Measurements from ENCODE around the gene BTBD6.

Gene BTBD6

GRCh38 chr14:105206873-105207272 lies 41.5 kb upstream of the BTBD6 start:
- no peak for DNase-seq (ENCODE audit: low spot score)
- TF ChIP-seq CTCF (IDR thresholded peaks at IDR 0.05; ENCODE audit: borderline replicate concordance, control extremely low read depth, extremely low read depth, insufficient read depth, missing control alignments): no peak
- in situ Hi-C loops (cut with MboI; ENCODE audit: low sequenced_read_pairs, unreplicated experiment): no loop called here

GRCh38 chr14:105207460-105207901 lies 40.9 kb upstream of the BTBD6 start:
- TF ChIP-seq CTCF (IDR thresholded peaks at IDR 0.05; ENCODE audit: borderline replicate concordance, control extremely low read depth, extremely low read depth, insufficient read depth, missing control alignments): no peak
- DNase-seq (ENCODE audit: low spot score): no peak
- in situ Hi-C loops (cut with MboI; ENCODE audit: low sequenced_read_pairs, unreplicated experiment): no loop called here

- DNase-seq (ENCODE audit: low spot score): no peak
- TF ChIP-seq CTCF (IDR thresholded peaks at IDR 0.05; ENCODE audit: borderline replicate concordance, control extremely low read depth, extremely low read depth, insufficient read depth, missing control alignments): no peak
- in situ Hi-C loops (cut with MboI; ENCODE audit: low sequenced_read_pairs, unreplicated experiment): no loop called here
These were observed 40.2 kb upstream of the BTBD6 start for GRCh38 chr14:105207996-105208737.

GRCh38 chr14:105208738-105209075 lies 39.6 kb upstream of the BTBD6 start:
- no peak for TF ChIP-seq CTCF (IDR thresholded peaks at IDR 0.05; ENCODE audit: borderline replicate concordance, control extremely low read depth, extremely low read depth, insufficient read depth, missing control alignments)
- DNase-seq (ENCODE audit: low spot score): no peak
- in situ Hi-C loops (cut with MboI; ENCODE audit: low sequenced_read_pairs, unreplicated experiment): no loop called here

GRCh38 chr14:105209091-105209490 lies 39.2 kb upstream of the BTBD6 start:
- no peak for TF ChIP-seq CTCF (IDR thresholded peaks at IDR 0.05; ENCODE audit: borderline replicate concordance, control extremely low read depth, extremely low read depth, insufficient read depth, missing control alignments)
- in situ Hi-C loops (cut with MboI; ENCODE audit: low sequenced_read_pairs, unreplicated experiment): no loop called here
- DNase-seq (ENCODE audit: low spot score): no peak

- no peak for TF ChIP-seq CTCF (IDR thresholded peaks at IDR 0.05; ENCODE audit: borderline replicate concordance, control extremely low read depth, extremely low read depth, insufficient read depth, missing control alignments)
- in situ Hi-C loops (cut with MboI; ENCODE audit: low sequenced_read_pairs, unreplicated experiment): no loop called here
- no peak for DNase-seq (ENCODE audit: low spot score)
These were observed 38.7 kb upstream of the BTBD6 start for GRCh38 chr14:105209646-105210045.
